Suppressor macrophage (primary cell): ENCODE data around the gene VGLL4.
"Not testable (repeated sequence)": the region's sequence is repeated elsewhere in the genome, so short reads cannot be mapped to it uniquely, and the experiment has no call there.

ENCODE experiments used
- DNase-seq, 4 experiments: peaks; one replicate each; pipeline ENCODE4 v3.0.0-alpha.2; 2020 to 2022

Gene VGLL4

DNA sequence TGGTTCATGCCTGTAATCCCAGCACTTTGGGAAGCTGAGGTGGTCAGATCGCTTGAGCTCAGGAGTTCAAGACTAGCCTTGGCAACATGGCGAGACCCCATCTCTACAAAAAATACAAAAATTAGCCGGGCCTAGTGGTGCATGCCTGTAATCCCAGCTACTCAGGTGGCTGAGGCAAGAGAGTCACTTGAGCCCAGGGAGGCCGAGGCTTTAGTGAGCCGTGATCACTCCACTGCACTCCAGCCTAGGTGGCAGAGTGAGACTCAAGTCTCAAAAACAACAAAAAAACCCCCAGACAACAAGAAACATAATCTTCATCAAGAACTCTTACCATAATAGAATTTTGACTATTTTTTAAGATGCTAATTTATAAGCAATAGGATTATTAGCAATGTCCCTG is 117.6 kb downstream of the VGLL4 start:
- not testable (repeated sequence) for DNase-seq

DNA sequence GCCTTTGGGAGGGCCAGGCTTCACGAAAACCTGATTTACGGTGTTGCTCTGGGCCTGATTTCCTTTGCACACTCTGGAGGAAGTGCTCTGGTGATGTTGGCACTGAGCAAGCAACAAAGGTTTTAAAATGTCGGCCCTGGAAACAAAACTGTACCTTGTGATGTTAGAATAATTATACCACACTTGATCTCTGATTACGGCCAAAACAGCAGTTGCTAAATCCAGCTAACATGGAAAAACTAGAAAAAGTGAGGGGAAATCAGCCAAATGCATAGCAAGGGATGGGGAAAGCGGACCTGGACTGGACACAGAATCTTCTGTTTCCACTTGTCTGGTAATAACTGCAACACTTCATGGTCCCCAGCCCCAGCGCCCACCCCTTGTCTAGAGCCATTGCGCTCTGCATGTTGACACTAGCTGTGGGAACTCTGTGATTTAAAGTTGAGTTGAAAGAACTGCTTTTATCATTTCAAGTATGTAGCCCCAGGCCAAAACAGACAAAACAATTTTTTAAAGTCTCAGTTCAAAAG is 120.1 kb downstream of the VGLL4 start:
- DNase-seq: no peak

DNA sequence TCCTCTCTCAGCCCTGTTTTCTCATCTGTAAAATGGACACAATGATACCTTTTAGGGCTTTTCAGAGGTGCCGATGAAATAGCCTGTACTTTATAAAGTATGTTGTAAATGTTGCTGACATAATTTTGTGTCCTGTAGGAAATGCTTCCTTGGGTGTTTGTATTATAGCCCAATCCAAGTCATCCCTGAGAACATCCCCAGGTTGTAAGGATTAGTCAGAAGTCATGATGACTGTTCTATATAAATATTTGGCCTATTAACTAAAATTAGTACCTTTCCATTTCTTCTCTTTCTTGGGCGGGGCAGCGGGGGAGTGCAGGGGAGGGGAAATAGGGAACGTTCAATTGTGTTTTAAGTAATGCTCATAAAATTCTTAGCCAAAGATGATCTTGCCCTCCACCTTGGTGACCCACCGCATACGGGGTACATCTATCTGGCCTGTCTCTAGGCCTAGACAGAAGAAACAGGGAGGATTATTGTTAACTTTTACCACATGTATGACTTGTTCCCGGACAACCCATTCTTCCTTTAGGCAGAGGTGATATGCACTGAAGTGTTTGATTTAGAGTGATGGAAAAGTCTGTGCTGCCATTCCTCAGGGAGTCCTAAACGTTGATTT is 120.7 kb downstream of the VGLL4 start:
- no peak for DNase-seq

DNA sequence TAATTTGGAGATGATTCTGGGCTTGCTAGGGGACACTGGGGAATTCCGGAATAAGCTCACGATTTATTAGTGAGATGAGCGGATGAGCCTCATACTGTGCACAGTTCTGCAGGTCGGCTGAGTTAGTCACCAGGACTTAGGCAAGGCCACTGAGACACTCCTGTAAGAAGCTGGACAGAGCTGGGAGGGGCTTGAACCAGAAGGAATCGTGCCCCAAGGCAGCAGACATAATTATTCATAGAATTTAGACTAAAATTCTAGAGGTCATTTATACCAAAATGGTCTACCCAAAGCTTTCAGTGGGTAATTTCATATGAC is 121.4 kb downstream of the VGLL4 start:
- DNase-seq: no peak

DNA sequence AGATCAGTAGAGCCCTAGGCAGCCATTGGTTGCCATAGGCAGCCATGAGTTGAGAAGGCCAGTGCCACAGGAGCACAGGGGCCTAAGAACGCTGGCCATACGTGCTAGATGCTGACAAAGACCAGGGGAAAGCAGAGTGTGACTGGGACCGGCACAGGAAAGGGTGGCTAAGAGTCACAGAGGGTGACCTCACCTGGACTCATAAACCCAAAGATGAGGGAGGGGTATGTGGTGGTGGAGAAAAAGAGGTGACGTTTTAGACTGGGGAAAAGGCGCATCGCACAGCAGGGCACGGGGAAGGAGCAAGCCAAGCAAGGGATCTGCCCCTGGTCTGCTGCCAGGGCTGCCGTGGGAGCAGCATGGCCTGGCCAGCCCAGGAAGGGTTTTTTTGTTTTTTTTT is 122.5 kb downstream of the VGLL4 start:
- DNase-seq: no peak

DNA sequence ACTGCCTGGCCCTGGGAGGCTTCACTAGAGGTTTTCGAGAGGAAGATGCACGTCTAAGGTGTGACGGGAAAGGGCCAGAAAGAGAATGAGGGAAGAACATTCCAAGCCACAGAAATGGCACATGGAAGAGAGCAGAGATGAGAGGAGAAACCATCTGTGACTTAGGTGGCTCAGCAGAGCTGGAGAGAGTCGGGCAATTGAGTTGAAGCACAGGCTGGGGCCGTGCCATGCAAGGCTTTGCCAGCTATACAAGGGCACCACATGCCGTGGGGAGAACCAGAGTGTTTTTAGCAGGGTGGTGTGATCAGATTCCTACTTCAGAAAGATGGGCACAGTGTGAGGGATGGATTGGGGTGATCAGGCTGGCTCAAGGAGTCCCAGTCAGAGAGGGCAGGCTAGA is 126.1 kb downstream of the VGLL4 start:
- DNase-seq: no peak

DNA sequence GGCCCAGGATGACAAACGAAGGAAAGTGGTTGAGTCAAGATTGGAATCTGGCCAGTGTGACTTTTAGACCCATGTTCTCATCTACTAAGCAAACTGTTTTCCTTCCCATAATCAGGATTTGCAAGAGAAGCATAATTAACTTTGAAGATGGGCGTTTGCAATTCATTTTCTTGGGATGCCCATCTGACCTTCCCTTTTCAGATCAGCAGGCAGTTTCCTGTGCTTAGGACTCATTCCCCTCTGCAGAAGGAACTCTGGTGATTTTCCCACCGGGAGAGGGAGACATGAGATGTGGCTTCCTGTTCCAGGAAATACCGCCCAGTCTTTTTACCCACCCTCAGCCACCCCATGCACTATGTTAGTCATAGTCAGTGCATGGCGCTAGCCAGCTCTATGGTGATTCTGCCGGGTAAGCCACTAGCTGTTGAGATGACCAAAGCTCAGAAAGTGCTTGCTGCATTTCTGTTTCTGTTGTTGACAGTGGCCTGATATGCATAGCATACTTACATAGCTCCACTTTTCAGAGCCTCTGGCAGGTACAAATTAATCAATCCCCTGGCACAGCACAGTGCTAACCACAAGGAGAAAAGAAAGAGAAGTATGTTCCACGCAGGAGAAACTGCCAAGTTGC is 129.4 kb downstream of the VGLL4 start:
- peak; percentile 65 to 80 (median 76) for DNase-seq

DNA sequence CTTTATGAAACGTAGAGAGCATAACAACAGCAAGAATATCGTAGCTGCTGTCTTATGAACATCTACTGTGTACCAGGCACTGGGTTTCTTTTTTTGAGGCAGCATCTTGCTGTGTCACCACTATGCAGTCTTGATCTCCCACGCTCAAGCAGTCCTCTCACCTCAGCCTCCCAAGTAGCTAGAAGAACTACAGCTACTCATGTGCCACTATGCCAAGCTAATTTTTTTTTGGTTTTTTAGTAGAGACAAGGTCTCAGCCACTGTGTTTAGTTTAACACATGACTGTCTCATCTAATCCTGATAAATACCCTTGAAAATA is 129.9 kb downstream of the VGLL4 start:
- DNase-seq: peak in 1 of 4 experiments; percentile 10

DNA sequence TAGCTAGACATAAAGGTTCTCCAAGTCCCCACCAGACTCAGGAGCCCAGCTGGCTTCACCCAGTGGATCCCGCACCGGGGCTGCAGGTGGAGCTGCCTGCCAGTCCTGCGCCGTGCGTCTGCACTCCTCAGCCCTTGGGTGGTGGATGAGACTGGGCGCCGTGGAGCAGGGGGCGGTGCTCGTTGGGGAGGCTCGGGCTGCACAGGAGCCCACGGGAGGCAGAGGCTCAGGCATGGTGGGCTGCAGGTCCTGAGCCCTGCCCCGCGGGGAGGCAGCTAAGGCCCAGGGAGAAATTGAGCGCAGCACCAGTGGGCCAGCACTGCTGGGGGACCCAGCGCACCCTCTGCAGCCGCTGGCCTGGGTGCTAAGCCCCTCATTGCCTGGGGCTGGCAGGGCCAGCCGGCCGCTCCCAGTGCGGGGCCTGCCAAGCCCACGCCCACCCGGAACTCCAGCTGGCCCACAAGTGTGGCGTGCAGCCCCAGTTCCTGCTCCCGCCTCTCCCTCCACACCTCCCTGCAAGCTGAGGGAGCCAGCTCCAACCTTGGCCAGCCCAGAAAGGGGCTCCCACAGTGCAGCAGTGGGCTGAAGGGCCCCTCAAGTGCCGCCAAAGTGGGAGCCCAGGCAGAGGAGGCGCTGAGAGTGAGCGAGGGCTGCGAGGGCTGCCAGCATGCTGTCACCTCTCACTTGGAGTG is 130.4 kb downstream of the VGLL4 start:
- DNase-seq: not testable (repeated sequence)

DNA sequence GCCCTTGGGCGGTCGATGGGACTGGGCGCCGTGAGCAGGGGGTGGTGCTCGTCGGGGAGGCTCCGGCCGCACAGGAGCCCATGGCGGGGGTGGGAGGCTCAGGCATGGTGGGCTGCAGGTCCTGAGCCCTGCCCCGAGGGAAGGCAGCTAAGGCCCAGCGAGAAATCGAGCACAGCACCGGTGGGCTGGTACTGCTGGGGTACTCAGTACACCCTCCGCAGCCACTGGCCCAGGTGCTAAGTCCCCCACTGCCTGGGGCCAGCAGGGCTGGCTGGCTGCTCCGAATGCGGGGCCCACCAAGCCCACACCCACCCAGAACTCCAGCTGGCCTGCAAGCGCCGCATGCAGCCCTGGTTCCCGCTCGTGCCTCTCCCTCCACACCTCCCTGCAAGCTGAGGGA is 132.1 kb downstream of the VGLL4 start:
- not testable (repeated sequence) for DNase-seq

DNA sequence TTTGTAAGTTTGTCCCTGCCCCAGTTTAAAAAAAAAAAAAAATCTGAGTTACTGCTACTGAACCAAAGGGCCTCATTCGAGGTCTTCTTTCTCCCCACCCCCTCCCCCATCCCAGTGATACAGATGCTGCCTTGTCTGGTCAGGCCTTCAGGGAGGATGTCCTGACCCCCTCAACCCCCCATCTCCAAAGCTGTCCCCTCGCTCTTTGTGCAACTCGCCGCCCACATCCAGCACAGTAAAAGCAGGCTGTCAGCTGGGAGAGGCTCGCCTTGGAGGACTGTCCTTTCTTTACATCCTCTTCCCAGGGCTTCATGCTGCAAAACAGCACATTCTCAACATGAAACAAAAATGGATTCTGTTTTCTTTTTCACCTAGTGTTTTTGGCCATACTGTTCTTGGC is 133.4 kb downstream of the VGLL4 start:
- DNase-seq: no peak

DNA sequence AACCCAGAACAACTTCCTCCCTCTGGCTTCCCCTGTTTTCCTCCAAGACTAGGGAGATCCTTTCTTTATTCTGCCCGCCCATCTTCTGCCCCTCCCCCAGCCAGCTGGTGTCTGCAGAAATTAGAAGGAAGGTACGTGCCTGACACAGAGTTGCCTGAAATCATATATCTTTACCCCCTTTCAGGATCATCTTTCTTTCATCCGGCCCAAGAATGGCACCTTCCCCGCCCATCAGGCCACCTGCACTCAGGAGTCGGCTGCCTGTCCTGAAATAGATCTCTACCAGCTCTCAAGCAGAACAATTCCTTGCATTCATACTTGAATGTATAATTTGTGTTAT is 133.7 kb downstream of the VGLL4 start:
- DNase-seq: no peak

DNA sequence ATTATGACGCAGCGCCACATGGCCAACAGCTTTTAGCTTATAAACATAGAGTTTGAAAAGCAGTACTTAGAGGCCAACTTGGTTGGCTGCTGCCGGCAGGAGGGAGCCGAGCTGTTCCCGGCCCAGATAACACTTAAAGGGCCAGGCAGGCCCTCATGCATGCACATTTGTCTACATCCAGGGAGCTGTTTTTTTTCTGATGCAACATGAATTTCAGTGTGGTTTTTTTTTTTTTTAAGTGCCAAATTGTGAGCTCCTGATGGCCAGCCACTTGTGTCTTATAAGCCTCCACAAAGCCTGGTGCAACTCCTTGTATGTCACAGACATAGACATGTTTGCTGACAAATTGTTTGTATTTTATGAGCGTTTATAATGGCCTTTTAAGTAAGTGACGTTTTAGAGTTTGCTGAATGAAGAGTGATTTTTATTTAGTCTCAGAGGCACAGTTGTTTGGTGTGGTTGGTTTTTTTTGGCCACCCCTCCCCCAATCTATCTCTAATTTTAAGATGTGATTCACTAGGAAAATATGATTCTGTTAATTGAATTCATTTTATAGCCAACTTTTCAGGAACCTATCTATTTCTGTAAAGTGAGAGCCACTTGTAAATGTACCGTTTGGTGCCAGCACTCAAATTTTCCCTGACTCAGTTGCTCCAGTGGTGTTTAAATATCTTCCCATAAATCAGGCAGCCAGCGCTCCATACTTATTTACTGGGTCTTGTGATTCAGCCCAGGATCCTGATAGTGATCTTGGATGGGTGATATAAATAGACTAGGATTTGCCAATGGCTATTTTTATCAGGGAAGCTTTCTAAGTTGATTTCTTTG is 134.3 kb downstream of the VGLL4 start:
- DNase-seq: no peak

DNA sequence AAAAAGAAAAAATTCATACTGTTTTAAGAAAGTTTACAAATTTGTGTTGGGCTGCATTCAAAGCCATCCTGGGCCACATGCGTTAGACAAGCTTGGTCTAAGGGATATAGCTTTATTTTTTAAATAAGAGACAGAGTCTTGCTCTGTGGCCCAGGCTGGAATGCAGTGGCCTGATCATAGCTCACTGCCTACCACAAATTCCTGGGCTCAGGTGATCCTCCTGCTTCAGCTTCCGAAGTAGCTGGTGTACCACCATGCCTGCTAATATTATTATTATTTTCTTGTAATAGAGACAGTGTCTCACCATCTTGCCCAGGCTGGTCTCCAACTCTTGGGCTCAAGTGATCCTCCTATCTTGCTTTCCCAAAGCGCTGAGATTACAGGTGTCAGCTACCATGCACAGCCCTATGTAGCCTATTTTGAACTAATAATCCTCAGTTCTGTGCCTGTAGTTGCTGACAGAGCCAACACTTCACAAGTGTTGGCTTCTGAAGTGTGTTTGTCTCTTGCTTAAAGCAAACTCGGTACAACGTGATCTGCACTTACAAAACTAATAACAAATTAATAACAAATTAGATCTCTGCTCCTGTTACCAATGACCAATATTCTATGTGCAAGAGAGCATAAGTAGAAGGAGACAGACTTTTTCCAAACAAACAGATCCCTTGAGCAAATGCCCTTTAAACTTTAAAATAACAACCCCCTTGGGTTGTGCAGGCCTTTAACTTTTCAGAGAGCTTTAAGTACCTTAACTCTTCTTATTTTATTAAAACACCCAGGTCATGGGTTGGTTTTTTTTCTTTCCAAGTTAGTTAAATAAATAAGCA is 135.2 kb downstream of the VGLL4 start:
- DNase-seq: no peak

DNA sequence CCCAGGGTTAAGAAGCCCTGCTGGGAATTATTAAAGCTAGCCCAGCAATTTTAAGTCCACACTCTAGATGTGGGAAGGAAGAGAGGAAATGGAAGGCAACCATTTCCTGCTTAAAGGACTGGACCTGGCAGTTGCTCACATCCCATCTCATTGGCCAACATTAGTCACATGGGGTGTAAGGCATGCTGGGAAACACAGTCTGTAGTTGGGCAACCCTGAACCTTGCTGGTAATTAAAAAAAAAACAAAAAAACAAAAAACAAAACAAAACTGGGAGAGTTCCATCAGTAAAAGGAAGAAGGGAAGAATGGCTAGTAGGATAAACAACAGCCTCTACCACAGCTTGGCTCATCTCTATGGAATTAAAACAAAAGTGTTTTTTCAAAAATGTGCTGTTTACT is 136.0 kb downstream of the VGLL4 start:
- no peak for DNase-seq
